Neuronal stem cell (in vitro differentiated cells): ENCODE data around the gene THRAP3.

Source experiments
- DNase-seq: peaks from one replicate; pipeline ENCODE4 v3.0.0-alpha.2; 2013; ENCODE audit warnings: low spot score
- H2AFZ ChIP-seq: one replicate; pipeline ENCODE4 v1.6.1; 2013; ENCODE audit warnings: mild to moderate bottlenecking, low read length, inconsistent platforms
- H2AK5ac ChIP-seq: 2 replicates; pipeline ENCODE4 v1.6.1; 2013; ENCODE audit warnings: low read depth, mild to moderate bottlenecking, inconsistent platforms, low read length, moderate library complexity, mixed read lengths
- H2BK120ac ChIP-seq: 2 replicates; pipeline ENCODE4 v1.6.1; 2013; ENCODE audit warnings: low read depth, mild to moderate bottlenecking, inconsistent platforms, low read length, moderate library complexity, mixed read lengths
- H2BK12ac ChIP-seq: one replicate; pipeline ENCODE4 v1.6.1; 2013; ENCODE audit warnings: low read length, inconsistent platforms
- H2BK15ac ChIP-seq: 2 replicates; pipeline ENCODE4 v1.6.1; 2013; ENCODE audit warnings: mild to moderate bottlenecking, low read length, inconsistent platforms, mixed read lengths
- H2BK5ac ChIP-seq: one replicate; pipeline ENCODE4 v1.6.1; 2013; ENCODE audit warnings: inconsistent platforms, mild to moderate bottlenecking, low read length, moderate library complexity
- H3K14ac ChIP-seq: one replicate; pipeline ENCODE4 v1.6.1; 2013; ENCODE audit warnings: low read length, inconsistent platforms
- H3K18ac ChIP-seq: 2 replicates; pipeline ENCODE4 v1.6.1; 2013; ENCODE audit warnings: low read length, inconsistent platforms
- H3K23ac ChIP-seq: 2 replicates; pipeline ENCODE4 v1.6.1; 2013; ENCODE audit warnings: low read depth, mild to moderate bottlenecking, mixed read lengths, low read length, inconsistent platforms; ENCODE audit not compliant: poor library complexity
- H3K27ac ChIP-seq: replicated peaks from 3 replicates; pipeline ENCODE4 v1.5.1; 2013; ENCODE audit warnings: low read length, inconsistent platforms
- H3K27me3 ChIP-seq, 3 experiments: 2 replicates each; pipeline ENCODE4 v1.6.1; 2013; ENCODE audit warnings: low read length in 3 of 3, mild to moderate bottlenecking in 2 of 3, inconsistent platforms in 1 of 3, low read depth in 1 of 3, mixed read lengths in 1 of 3, moderate library complexity in 1 of 3; ENCODE audit not compliant: control insufficient read depth in 3 of 3, insufficient read depth in 3 of 3
- H3K36me3 ChIP-seq, 2 donors: replicated peaks in 1 of 2; 2 replicates each; pipeline ENCODE4 v1.6.1; 2013; ENCODE audit warnings: low read length in 2 of 2; ENCODE audit not compliant: control insufficient read depth in 2 of 2, insufficient read depth in 2 of 2
- H3K4ac ChIP-seq: 2 replicates; pipeline ENCODE4 v1.6.1; 2013; ENCODE audit warnings: inconsistent platforms, mild to moderate bottlenecking, low read length, moderate library complexity
- H3K4me1 ChIP-seq, 2 donors: 1 replicate in 1 of 2; 2 replicates in 1 of 2; pipeline ENCODE4 v1.6.1; 2013; ENCODE audit warnings: low read length in 2 of 2, low read depth in 1 of 2; ENCODE audit not compliant: control insufficient read depth in 2 of 2, insufficient read depth in 1 of 2
- H3K4me2 ChIP-seq: one replicate; pipeline ENCODE4 v1.6.1; 2013; ENCODE audit warnings: mild to moderate bottlenecking, low read length, inconsistent platforms; ENCODE audit not compliant: insufficient read depth, poor library complexity, severe bottlenecking
- H3K4me3 ChIP-seq, 2 donors: 2 replicates each; pipeline ENCODE4 v1.5.1; 2013; ENCODE audit warnings: low read length in 2 of 2, mild to moderate bottlenecking in 2 of 2, inconsistent platforms in 1 of 2, moderate library complexity in 1 of 2
- H3K79me1 ChIP-seq: one replicate; pipeline ENCODE4 v1.6.1; 2013; ENCODE audit warnings: low read depth, mild to moderate bottlenecking, inconsistent platforms, low read length, moderate library complexity
- H3K9ac ChIP-seq: one replicate; pipeline ENCODE4 v1.6.1; 2013; ENCODE audit warnings: mild to moderate bottlenecking, low read depth, low read length, inconsistent platforms; ENCODE audit not compliant: poor library complexity
- H3K9me3 ChIP-seq, 2 donors: replicated peaks in 1 of 2; 2 replicates each; pipeline versions ENCODE3 to v1.6.1; 2013; ENCODE audit warnings: low read length in 2 of 2, mild to moderate bottlenecking in 2 of 2, inconsistent platforms in 1 of 2, low read depth in 1 of 2, mixed read lengths in 1 of 2, moderate library complexity in 1 of 2; ENCODE audit not compliant: control insufficient read depth in 2 of 2, insufficient read depth in 1 of 2
- H4K8ac ChIP-seq: one replicate; pipeline ENCODE4 v1.6.1; 2013; ENCODE audit warnings: low read depth, mild to moderate bottlenecking, inconsistent platforms, low read length, moderate library complexity
- H4K91ac ChIP-seq: one replicate; pipeline ENCODE4 v1.6.1; 2013; ENCODE audit warnings: low read length, low read depth, mild to moderate bottlenecking, inconsistent platforms; ENCODE audit not compliant: poor library complexity
- WGBS, 2 donors: extraction: QIAGEN DNeasy Blood & Tissue Kit; methylation state at CpG; one replicate each; pipeline ENCODE4 v1.1.7; 2013; ENCODE audit warnings: missing lambda C conversion rate in 2 of 2, mixed read lengths in 1 of 2; ENCODE audit not compliant: insufficient read length in 2 of 2, insufficient replicate concordance in 1 of 2; ENCODE audit errors: extremely low coverage in 2 of 2; 5-methylcytosine and 5-hydroxymethylcytosine counted together

The THRAP3 gene

GRCh38 chr1:36284517-36284916, 60.3 kb downstream of the THRAP3 start:
- DNase-seq = no peak
- no peak overlapping the region for H3K9ac ChIP-seq
- H3K4me3 ChIP-seq = no peak overlapping the region
- WGBS, 2 donors = no CpG with 5 or more reads among the region's 1 CpG
- H3K4ac ChIP-seq = no peak overlapping the region
- H3K27me3 ChIP-seq = no peaks in the 10 kb centered on the region
- no peaks in the 10 kb centered on the region for H3K9me3 ChIP-seq
- peaks cover 27 to 94% of the 10 kb centered on the region in 2 donors for H3K36me3 ChIP-seq
- H2AK5ac ChIP-seq = no peak overlapping the region
- H2BK15ac ChIP-seq = no peak overlapping the region
- H3K27ac ChIP-seq = no peak overlapping the region
- H4K8ac ChIP-seq = no peak overlapping the region
- no peak overlapping the region for H2BK5ac ChIP-seq
- H2BK120ac ChIP-seq = no peak overlapping the region
- H2AFZ ChIP-seq = no peak overlapping the region
- peaks cover 5% of the 10 kb centered on the region for H3K79me1 ChIP-seq
- no peak overlapping the region for H2BK12ac ChIP-seq
- no peak overlapping the region for H3K23ac ChIP-seq
- no peaks in the 10 kb centered on the region for H3K4me1 ChIP-seq
- H3K18ac ChIP-seq = no peak overlapping the region
- H3K14ac ChIP-seq = no peak overlapping the region
- no peak overlapping the region for H4K91ac ChIP-seq
- no peak overlapping the region for H3K4me2 ChIP-seq

GRCh38 chr1:36285443-36286101, 61.3 kb downstream of the THRAP3 start:
- DNase-seq = peak; percentile 79
- H2BK12ac ChIP-seq = no peak overlapping the region
- no CpG with 5 or more reads among the region's 7 CpGs for WGBS, 2 donors
- no peak overlapping the region for H4K8ac ChIP-seq
- no peak overlapping the region for H3K23ac ChIP-seq
- no peak overlapping the region for H2AFZ ChIP-seq
- H2BK15ac ChIP-seq = no peak overlapping the region
- no peak overlapping the region for H2AK5ac ChIP-seq
- H3K18ac ChIP-seq = no peak overlapping the region
- H3K4me3 ChIP-seq = no peak overlapping the region
- H3K4me1 ChIP-seq = no peaks in the 10 kb centered on the region
- no peak overlapping the region for H2BK120ac ChIP-seq
- no peak overlapping the region for H3K9ac ChIP-seq
- H3K79me1 ChIP-seq = peaks cover 5% of the 10 kb centered on the region
- H2BK5ac ChIP-seq = no peak overlapping the region
- no peak overlapping the region for H3K14ac ChIP-seq
- no peak overlapping the region for H3K4me2 ChIP-seq
- no peak overlapping the region for H3K4ac ChIP-seq
- H3K36me3 ChIP-seq = peaks cover 34 to 94% of the 10 kb centered on the region in 2 donors
- no peak overlapping the region for H3K27ac ChIP-seq
- H4K91ac ChIP-seq = no peak overlapping the region
- H3K9me3 ChIP-seq = no peaks in the 10 kb centered on the region
- no peaks in the 10 kb centered on the region for H3K27me3 ChIP-seq

DNA sequence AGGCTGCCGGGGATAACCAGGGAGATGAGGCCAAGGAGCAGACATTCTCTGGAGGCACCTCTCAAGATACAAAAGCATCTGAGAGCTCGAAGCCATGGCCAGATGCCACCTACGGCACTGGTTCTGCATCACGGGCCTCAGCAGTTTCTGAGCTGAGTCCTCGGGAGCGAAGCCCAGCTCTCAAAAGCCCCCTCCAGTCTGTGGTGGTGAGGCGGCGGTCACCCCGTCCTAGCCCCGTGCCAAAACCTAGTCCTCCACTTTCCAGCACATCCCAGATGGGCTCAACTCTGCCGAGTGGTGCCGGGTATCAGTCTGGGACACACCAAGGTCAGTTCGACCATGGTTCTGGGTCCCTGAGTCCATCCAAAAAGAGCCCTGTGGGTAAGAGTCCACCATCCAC, 62.6 kb downstream of the THRAP3 start:
- Histone ChIP-seq H3K4me1 (no peaks in the 10 kb centered on the region), H3K23ac (no peak overlapping the region), H4K91ac (no peak overlapping the region), H2BK12ac (no peak overlapping the region), H3K9ac (no peak overlapping the region), H3K27me3 (no peaks in the 10 kb centered on the region), H2BK15ac (no peak overlapping the region), H3K27ac (no peak overlapping the region), H2BK120ac (no peak overlapping the region), H3K9me3 (no peaks in the 10 kb centered on the region), H2AK5ac (no peak overlapping the region), H3K4me3 (no peak overlapping the region), H3K4ac (no peak overlapping the region), H3K79me1 (peaks cover 5% of the 10 kb centered on the region), H3K18ac (no peak overlapping the region), H2BK5ac (no peak overlapping the region), H4K8ac (no peak overlapping the region), H2AFZ (no peak overlapping the region), H3K14ac (no peak overlapping the region), H3K4me2 (no peak overlapping the region), H3K36me3 (peaks cover 42 to 98% of the 10 kb centered on the region in 2 donors)
- DNase-seq = no peak
- WGBS, 2 donors = no CpG with 5 or more reads among the region's 13 CpGs

GRCh38 chr1:36287595-36287994, 63.4 kb downstream of the THRAP3 start:
- no peak overlapping the region for H3K9ac ChIP-seq
- no peak overlapping the region for H2BK120ac ChIP-seq
- H2BK15ac ChIP-seq = no peak overlapping the region
- no peaks in the 10 kb centered on the region for H3K9me3 ChIP-seq
- no peak overlapping the region for H2BK12ac ChIP-seq
- H4K91ac ChIP-seq = no peak overlapping the region
- no peak overlapping the region for H3K14ac ChIP-seq
- no peak overlapping the region for H3K4me3 ChIP-seq
- no peak overlapping the region for H2AFZ ChIP-seq
- H3K18ac ChIP-seq = no peak overlapping the region
- H2BK5ac ChIP-seq = no peak overlapping the region
- no peaks in the 10 kb centered on the region for H3K27me3 ChIP-seq
- no peak overlapping the region for H3K27ac ChIP-seq
- peaks cover 43 to 99% of the 10 kb centered on the region in 2 donors for H3K36me3 ChIP-seq
- no peak overlapping the region for H3K4ac ChIP-seq
- no peak overlapping the region for H3K4me2 ChIP-seq
- H3K79me1 ChIP-seq = peaks cover 5% of the 10 kb centered on the region
- DNase-seq = no peak
- H3K4me1 ChIP-seq = no peaks in the 10 kb centered on the region
- no peak overlapping the region for H2AK5ac ChIP-seq
- no CpG with 5 or more reads among the region's 5 CpGs for WGBS, 2 donors
- no peak overlapping the region for H3K23ac ChIP-seq
- no peak overlapping the region for H4K8ac ChIP-seq
